ENCODE results near the gene MAP2K1. TPM values are rescaled to one million over a fixed set of nuclear protein-coding genes. Genes with fewer than 3 reads are reported as not detected.

Gene MAP2K1
- polyA plus RNA-seq, 1 of the 3 experiments (the other 2 are of a cell fraction), result 21.8 TPM

DNA sequence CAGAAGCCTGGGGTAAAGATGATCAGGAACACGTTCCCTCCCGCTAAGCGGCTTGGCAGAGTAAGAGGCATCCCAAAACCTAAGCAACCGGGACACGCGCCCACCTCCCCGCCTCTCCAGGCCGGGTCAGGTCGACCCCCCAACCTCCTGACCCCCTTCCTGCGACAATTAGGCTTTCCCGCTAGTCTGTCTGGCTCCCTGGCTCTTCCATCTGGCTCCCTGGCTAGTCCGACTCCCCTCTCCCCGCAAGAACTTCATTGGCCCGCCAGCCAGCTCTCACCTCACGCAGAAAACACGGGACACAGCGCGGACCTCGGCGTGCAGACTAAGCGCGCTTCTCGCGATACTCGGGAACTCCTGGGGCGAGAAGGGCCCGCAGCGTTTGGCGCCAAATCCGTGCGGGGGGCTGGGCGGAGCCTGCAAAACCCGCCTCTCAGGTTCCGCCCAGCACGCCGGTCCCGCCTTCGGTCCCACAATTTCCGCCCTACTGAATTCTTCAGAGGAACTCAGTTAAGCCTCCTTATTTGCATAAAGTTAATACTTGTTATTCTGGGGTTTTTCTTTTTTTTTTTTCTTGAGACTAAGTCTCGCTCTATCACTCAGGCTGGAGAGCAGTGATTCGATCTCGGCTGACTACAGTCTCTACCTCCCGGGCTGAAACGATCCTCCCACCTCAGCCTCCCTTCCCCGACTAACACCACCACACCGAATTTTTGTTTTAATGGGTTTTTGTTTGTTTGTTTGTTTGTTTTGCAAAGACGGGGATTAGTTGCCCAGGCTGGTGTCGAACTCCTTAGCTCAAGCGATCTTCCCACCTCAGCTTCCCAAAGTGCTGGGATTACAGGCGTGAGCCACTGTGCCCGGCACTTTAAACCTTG, 30.1 kb upstream of the MAP2K1 start, which contains the start of gene TIPIN:
Gene TIPIN (minus strand): TSS at position 327 of the 878 bp plus-strand sequence. CDS start 3,738 bp downstream, outside the sequence.
- ChIA-PET POLR2A (no interaction called here), CTCF (interaction anchor here (0.6 to 4.5 kb wide), 4 partner anchors 14 to 390 kb away, joined by 3 to 24 read pairs (median 3); partner anchors contain the start of genes MAP2K1 and SNAPC5)
- WGBS (ENCODE audit: low lambda C conversion rate), result 3% methylated on average over 31 of the region's 51 CpGs
- H3K9me2 ChIP-seq, result no peaks in the 10 kb centered on the region
- no peaks in the 10 kb centered on the region for H3K36me3 ChIP-seq (replicated peaks in 1 of 2; ENCODE audit: control insufficient read depth in 1 of 2, insufficient read depth in 2 of 2, low read length in 1 of 2)
- DNase-seq, result peak; percentile 93
- H3F3A ChIP-seq (replicated peaks; ENCODE audit: insufficient read depth), result peaks cover 8% of the 10 kb centered on the region
- peak within 1 kb of the TSS; percentile 47 to 67; a peak in 3 of 4 replicates for H3K27ac ChIP-seq (ENCODE audit: low read depth in 2 of 2, low read length in 1 of 2)
- peak within 1 kb of the TSS; percentile 84 for H3K9ac ChIP-seq
- H3K4me1 ChIP-seq (ENCODE audit: control insufficient read depth in 1 of 2, insufficient read depth in 2 of 2, low read depth in 1 of 2, low read length in 1 of 2), result peaks cover 0 to 3% of the 10 kb centered on the region in 2 experiments; a peak in 1 of 4 replicates
- no peaks in the 10 kb centered on the region for H4K20me1 ChIP-seq (ENCODE audit: insufficient read depth)
- H3K4me3 ChIP-seq (ENCODE audit: low read depth in 2 of 2, low read length in 1 of 2), result peak within 1 kb of the TSS; percentile 64 to 86
- H2AFZ ChIP-seq (ENCODE audit: low read depth), result peak within 1 kb of the TSS; percentile 98
- peak within 1 kb of the TSS; percentile 98 for H3K4me2 ChIP-seq
- H3K9me3 ChIP-seq, result no peaks in the 10 kb centered on the region
- peaks cover 20% of the 10 kb centered on the region; the same call in 1 of the 2 replicates for H3K79me2 ChIP-seq (ENCODE audit: insufficient read depth)
- TF ChIP-seq TAF1 (IDR thresholded peaks at IDR 0.05; ENCODE audit: borderline replicate concordance, low read depth, low read length) (peak; percentile 77; the same call in 1 of the 2 replicates), NFIC (IDR thresholded peaks at IDR 0.05; ENCODE audit: borderline replicate concordance) (no peak), TEAD4 (IDR thresholded peaks at IDR 0.05; ENCODE audit: borderline replicate concordance, insufficient read depth) (no peak), ZBTB33 (IDR thresholded peaks at IDR 0.05; ENCODE audit: borderline replicate concordance, low read depth) (peak; percentile 99), SIN3A (IDR thresholded peaks at IDR 0.05; ENCODE audit: borderline replicate concordance, low read depth, low read length) (peak; percentile 96; the same call in 1 of the 2 replicates), FOXM1 (IDR thresholded peaks at IDR 0.05; ENCODE audit: low read depth) (no peak), EP300 (IDR thresholded peaks at IDR 0.05; ENCODE audit: borderline replicate concordance in 1 of 2, low read depth in 1 of 2, low read length in 1 of 2) (peak in 1 of 2 experiments; percentile 37; a peak in 2 of 4 replicates), MXI1 (IDR thresholded peaks at IDR 0.05; ENCODE audit: low read depth, low read length) (peak; percentile 80; the same call in 1 of the 2 replicates), YY1 (IDR thresholded peaks at IDR 0.05; ENCODE audit: low read depth) (no peak), REST (IDR thresholded peaks at IDR 0.05; ENCODE audit: low read depth, low read length) (no peak), TCF12 (IDR thresholded peaks at IDR 0.05) (peak; percentile 14; the same call in 1 of the 2 replicates), POLR2AphosphoS5 (IDR thresholded peaks at IDR 0.05; ENCODE audit: low read depth, low read length) (peak; percentile 84; the same call in 1 of the 2 replicates), CHD2 (IDR thresholded peaks at IDR 0.05; ENCODE audit: low read length, partially characterized antibody) (peak; percentile 100), GABPA (IDR thresholded peaks at IDR 0.05; ENCODE audit: low read depth) (peak; percentile 63)
- TF ChIP-seq, protein P1, sequence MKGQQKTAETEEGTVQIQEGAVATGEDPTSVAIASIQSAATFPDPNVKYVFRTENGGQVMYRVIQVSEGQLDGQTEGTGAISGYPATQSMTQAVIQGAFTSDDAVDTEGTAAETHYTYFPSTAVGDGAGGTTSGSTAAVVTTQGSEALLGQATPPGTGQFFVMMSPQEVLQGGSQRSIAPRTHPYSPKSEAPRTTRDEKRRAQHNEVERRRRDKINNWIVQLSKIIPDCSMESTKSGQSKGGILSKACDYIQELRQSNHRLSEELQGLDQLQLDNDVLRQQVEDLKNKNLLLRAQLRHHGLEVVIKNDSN (IDR thresholded peaks at IDR 0.05; ENCODE audit: borderline replicate concordance, low read depth), result 0 out of 2 replicates have a peak, but pooled peaks have one; percentile 14
- TF ChIP-seq, protein P2, sequence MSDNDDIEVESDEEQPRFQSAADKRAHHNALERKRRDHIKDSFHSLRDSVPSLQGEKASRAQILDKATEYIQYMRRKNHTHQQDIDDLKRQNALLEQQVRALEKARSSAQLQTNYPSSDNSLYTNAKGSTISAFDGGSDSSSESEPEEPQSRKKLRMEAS (IDR thresholded peaks at IDR 0.05; ENCODE audit: low read depth), result peak; percentile 86
- no peaks in the 10 kb centered on the region for H3K27me3 ChIP-seq (ENCODE audit: insufficient read depth)

All from SK-N-SH (cell line).